HG03378 (cell line): ENCODE measurements around the gene LDB1.

Experiments
- ATAC-seq: cut with Tn5 transposase; IDR thresholded peaks from one replicate; pipeline ENCODE4 v1.9.1; 2021; ENCODE audit warnings: mild to moderate bottlenecking, moderate library complexity; ENCODE audit not compliant: unreplicated experiment

Gene LDB1

GRCh38 chr10:102113956-102114857 lies 6.0 kb downstream of the LDB1 start:
- ATAC-seq: no peak

DNA sequence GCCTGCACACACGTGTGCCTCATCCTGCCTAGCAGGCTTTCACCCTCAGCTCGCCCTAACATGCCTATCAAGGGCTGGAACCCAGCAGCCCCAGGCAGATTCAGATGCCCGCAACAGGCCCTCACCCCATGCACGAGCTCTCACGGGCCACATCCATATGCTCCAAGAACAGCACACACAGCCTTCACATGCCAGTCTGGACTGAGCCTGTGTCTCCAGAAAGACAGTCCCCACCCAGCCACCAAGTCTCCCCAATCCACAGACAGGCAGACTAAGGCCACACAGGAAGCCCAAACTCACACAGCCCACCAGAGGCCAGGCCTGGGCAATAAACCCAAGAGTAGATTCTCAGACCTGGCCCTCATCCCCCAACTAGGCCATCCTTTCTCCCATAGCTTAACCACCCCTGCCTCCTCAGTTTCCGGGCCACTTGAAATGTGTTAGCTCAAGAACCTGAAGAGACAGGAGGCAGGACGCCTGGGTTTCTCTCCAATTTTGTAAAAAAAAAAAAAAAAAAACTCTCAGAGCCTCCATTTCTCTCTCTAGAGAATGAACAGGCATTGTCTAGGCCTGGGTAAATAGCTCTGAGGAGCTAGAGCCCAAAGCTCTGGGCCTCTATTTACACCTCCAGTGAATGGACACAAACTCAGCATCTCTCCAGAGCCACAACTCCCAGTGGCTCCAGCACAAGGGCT lies 6.8 kb downstream of the LDB1 start:
- ATAC-seq: no peak

GRCh38 chr10:102112210-102112817 lies 7.9 kb downstream of the LDB1 start:
- no peak for ATAC-seq

DNA sequence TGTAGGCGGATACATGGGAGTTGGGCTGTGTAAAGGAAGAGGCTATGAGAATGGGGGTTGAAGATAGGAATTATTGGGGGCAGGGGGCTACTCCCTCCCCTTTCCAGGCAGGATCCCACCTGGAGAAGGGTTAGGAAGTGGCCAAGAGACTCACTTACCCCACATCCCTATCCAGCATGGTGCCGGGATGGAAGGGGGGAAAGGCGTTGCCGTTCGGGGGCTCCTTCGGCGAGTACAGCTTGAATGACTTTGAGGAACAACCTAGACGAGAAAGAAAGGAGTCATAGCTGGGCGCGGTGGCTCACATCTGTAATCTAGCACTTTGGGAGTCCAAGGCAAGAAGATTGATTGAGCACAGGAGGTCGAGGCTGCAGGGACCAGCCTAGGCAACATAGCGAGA lies 8.9 kb downstream of the LDB1 start:
- ATAC-seq: no peak

DNA sequence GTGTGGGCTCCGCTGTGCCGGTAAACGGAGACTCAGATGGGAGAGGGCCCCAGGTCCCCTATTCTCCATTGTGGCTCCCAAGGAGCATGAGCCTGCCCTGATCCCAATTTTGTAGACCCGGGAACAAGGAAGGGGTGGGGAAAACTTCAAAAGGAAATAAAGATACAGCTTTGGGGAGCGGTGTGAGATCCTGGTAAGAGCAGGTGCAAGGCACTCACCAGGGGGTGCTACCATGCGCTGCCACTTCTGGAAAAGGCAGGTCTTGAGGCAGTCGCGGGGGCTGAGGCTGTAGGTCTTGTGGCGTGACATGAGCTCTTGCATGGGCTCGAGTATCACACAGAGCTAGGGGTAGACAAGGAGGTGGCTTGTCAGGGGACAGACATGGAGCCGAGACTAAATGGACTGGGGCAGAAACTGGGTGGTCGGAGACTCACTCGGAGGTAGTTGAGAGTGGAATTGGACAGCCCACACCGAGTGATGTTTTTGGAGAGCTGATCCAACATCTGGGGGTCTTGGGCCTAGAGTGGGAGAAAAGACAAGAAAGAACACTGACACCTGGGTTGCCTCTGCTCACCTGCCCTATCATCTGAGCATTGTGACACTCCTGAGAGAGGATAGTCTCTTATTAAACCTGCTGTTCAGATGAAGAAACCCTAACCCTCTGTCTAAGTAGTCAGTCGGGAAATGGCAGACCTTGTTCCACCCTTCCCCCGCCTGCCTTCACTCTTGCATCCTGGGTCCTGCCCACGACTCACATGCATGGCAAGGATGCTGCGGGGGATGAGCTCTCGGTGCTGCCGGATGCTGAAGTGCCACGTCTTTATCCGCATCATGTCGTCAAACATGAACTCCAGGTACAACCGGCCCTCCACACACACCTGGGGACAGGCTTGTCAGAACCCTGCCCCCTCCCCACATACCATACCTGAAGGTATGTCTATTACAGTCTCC lies 10.7 kb downstream of the LDB1 start:
- no peak for ATAC-seq

DNA sequence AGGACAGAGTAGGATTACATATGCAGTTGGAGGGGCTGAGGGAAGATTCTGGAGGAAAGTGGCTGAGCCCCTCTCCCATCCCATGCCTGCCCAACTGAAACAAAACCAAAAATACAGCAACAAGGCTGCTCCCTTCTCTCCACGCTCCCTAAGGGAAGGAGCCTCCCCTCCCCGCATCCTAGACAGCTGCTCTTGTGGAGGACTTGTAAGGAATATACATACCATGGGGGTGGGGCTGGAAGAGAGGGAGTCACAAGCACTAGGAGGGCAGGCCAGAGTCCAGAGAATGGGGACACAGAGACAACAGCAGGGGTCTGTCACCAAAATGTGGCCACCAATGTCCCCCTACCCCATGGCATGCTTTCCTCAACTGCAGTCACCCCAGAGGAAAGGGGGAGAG lies 13.2 kb downstream of the LDB1 start:
- no peak for ATAC-seq

DNA sequence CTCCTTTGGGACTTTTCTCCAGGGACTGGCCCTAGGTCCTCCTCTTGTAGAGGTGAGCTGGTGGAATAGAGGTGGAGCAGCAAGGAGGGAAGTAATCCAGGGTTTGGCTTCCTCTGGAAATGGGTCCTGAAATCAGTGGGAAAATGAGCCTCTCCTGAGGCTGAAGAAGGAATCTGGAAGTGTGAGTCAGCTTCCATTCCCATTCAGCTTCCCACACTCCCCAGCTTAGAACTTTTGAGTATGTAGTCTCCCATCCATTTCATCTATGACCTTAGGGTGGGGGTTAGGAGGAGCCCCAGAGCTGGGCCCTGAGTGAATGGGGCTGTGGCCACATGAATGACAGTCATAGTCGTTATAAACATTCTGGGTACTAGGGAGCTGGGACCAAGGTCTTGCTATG lies 17.7 kb downstream of the LDB1 start:
- no peak for ATAC-seq

GRCh38 chr10:102101152-102101551 lies 19.0 kb downstream of the LDB1 start:
- no peak for ATAC-seq

DNA sequence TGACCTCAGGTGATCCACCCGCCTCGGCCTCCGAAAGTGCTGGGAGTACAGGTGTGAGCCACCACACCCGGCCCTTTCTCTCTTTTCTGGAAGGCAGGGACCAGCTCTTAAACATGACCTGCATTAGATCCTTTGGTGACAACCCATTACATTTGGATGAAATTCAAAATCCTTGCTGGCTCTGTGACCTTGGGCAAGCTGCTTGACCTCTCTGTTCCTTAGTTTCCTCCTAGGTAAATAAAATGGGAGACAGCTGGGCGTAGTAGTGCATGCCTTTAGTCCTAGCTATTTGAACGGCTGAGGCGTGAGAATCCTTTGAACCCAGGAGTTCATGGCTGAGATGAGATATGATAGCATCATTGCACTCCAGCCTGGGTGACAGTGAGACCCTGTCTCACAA lies 23.7 kb downstream of the LDB1 start:
- no peak for ATAC-seq

- ATAC-seq: no peak
Measured at GRCh38 chr10:102090772-102091171, 29.4 kb downstream of the LDB1 start.

DNA sequence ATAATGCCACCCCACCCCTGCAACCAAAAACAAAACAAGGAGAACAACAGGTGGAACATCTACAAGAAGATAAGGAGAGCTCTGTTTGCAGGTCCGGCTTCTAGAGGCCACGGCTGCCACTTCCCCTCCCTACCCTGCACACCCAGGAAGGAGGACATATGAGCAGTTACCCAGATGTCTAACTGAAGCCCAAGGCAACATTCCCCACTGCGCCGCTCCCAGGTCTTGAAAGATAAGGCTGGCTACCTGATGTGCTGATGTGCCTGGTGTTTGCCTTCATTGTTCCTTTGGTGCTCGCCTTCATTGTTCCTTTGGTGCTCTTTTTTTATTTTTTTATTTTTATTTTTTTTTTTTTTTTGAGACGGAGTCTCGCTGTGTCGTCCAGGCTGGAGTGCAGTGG lies 34.0 kb downstream of the LDB1 start:
- ATAC-seq: no peak

DNA sequence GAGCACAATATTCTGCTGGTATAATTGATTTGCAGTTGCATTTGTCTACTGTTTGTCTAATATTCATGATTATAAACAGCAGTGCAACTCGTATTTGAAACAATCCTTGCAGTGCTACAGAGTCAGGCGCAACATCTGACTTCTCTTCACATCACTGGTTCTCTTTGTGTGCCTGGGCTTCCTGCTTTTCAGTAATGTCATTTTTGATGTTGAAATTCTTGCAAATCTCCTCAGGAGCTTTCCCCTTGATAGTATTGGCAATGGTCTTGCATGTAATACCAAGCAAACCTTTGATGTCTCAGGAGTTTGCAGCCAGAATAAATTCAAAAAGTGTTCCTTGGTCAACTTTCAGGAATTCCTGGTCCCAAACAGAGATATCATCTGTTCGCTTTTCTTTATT lies 34.8 kb downstream of the LDB1 start:
- no peak for ATAC-seq

DNA sequence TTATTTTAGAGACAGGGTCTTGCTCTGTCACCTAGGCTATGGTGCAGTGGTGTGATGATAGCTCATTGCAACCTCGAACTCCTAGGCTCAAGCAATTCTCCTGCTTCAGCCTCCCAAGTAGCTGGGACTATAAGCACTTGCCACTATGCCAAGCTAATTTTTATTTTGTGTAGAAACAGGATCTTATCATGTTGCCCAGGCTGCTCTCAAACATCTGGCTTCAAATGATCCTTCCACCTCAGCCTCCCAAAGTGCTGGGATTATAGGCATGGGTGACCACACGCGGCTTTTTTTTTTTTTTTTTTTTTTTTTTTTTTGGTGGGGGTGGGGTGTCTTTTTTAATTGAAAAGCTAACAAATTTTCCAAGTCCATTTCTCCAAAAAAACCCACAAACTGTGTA lies 36.6 kb downstream of the LDB1 start:
- ATAC-seq: no peak

DNA sequence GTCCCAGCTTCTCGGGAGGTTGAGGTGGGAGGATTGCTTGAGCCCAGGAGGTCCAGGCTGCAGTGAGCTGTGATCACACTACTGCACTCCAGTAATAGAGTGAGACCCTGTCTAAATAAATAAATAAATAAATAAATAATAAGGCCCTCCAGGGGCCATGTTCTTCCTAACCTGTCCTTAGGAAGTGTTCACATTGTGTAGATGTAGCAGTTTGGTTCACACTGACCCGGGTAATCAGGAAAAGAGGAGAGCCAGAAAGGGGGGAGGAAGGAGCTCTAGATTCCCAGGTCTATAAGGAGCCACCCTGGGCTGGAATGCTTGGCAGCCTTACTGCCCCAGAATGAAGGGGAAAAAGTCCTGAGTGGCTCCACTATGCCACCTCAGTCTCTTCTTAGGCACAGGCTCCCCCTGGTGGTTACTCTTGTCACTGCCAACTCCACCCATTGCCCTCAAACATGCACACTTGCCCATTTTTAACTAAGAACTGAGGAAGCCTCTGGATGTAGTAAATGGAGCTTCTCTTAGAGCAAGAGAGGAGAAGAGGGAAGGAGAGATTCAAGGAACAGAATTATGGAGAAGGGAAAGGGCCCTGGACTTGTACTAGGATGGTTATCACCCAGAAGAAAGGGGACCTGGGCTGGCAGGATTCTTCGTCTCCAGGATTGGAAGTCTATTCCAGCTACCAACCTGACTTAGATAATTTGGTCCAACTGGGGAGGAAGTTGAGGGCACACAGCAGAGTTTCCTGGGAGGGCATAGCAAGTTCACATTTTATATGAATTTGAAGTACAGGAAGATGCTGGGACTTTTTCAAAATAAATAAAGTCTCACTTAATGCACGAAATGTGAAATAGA lies 47.3 kb downstream of the LDB1 start:
- ATAC-seq: no peak

DNA sequence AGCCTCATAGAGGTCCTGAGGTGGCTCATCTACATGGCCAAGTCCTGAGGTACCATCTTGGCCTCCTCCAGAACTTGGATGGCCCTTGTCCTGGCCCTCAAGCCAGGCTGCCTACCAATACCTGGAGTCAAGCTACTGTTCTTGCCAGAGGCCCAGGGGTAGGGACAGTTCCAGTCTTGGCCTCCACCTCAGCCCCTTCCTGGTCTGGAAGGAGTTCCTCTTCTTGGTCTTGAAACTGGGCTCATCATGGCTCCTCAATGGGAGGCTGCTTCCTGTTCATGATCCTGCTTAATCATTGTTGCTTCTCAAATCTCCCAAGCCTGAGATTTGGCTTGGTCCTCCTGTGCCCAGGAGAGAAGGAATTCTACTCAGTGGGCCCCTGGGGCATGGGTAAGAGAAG lies 51.1 kb downstream of the LDB1 start:
- ATAC-seq: no peak

DNA sequence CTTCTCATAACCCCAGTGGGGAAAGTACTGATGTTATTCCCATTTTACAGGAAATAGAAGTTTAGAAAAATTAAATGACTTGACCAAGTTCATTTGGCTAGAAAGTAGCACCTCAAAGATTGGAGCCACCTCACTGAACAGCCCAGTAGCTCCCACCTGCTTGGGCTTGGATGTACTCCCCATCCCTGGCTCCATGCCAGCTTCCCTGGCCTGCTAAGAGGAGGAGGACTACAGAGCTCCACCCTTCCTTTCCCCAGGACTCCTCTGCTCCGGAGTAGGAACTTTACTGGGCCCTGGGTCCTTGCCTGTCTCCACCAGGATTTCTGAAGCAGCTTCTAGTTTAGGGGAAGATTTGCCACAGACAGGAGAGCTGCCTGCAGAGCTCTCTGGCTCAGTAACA lies 52.0 kb downstream of the LDB1 start:
- no peak for ATAC-seq

DNA sequence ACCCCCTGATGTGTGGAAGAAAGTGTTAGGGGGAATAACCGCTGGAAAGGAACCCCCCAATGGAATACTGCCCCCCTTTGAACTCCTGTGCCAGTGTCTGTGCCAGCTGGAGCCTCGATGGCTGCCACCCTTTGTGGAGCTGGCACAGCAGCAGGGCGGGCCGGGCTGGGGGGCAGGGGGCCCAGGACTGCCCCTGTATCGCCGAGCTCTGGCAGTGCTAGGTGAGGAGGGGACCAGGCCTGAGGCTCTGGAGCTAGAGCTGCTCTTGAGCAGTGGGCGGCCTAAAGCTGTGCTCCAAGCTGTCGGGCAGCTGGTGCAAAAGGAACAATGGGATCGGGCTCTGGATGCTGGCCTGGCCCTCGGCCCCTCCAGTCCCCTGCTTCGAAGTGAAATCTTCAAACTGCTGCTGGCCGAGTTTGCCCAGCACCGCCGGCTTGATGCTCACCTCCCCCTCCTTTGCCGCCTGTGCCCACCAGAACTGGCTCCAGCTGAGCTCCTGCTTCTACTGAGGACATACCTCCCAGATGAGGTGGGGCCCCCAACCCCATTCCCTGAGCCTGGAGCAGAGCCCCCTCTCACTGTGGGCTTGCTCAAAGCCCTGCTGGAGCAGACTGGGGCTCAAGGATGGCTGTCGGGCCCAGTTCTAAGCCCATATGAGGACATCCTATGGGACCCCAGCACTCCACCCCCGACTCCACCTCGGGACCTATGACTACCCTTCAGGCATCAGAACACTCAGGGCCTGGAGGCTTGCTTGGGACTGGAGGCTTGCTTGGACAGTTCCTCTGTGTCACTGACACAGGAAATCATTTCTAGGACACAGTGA lies 52.9 kb downstream of the LDB1 start:
- no peak for ATAC-seq

GRCh38 chr10:102066399-102067088 lies 53.6 kb downstream of the LDB1 start:
- no peak for ATAC-seq
